ENCODE data around the gene ADH1A. TPM values are rescaled to one million over a fixed set of nuclear protein-coding genes. Genes with fewer than 3 reads are reported as not detected.

The ADH1A gene
- under 1 TPM; 0.16 to 0.17 TPM for total RNA-seq

DNA sequence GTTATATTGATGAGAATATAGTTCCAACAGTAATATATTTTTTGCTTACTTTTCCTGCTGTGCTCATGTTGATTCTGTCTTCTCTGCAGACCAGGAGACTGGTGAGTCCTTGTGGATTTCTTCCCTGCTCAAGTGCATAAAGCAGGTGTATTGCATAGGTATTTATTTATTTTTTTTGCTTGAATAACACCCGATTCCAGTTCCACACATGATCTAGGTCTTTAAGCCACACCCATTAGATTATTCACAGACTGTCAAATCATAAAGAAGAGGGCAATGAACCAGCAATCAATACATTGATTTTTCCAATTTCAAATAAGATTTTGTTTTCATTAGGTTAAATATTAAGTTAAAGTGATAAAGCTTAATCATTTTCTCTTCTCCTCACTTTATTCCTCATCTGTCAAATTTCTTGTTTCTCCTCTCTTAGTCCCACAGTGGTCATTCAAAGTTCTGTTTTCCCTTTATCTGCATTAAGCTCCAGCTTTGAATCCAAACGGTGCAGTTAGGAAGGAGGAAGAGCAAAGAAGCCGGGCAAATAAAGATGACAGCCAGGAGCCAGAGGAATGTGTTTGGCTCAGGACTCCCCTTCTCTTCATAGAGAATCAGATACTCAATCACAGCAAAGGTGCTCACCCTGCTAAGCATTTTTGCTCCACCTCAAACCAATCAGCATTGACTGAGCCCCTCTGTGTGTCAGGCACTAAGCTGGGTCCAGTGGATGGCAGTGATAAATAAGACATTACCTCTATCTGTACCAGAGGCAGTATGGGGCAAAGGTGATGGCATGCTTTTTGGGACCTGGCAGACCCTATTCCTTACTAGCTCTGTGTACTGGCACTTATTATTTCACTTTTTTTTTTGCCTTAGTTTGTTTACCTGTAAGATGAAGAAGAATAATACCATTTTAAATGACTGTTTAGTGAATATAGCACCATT is at the start of gene ADH1A:
TSS of gene ADH1A (minus strand) at position 138 of the 939 bp plus-strand sequence. CDS start at position 67, 71 bp downstream.
- H3K9ac ChIP-seq (ENCODE audit: low read depth in 2 of 2, low read length in 2 of 2) = no peak within 1 kb of the TSS
- no peak within 1 kb of the TSS for H3K27ac ChIP-seq
- no peaks in the 10 kb centered on the region for H3K27me3 ChIP-seq
- H3K36me3 ChIP-seq = no peaks in the 10 kb centered on the region
- DNase-seq = no peak
- intact Hi-C loops (cut with DNase I) = no loop called here
- TF ChIP-seq, protein P1, sequence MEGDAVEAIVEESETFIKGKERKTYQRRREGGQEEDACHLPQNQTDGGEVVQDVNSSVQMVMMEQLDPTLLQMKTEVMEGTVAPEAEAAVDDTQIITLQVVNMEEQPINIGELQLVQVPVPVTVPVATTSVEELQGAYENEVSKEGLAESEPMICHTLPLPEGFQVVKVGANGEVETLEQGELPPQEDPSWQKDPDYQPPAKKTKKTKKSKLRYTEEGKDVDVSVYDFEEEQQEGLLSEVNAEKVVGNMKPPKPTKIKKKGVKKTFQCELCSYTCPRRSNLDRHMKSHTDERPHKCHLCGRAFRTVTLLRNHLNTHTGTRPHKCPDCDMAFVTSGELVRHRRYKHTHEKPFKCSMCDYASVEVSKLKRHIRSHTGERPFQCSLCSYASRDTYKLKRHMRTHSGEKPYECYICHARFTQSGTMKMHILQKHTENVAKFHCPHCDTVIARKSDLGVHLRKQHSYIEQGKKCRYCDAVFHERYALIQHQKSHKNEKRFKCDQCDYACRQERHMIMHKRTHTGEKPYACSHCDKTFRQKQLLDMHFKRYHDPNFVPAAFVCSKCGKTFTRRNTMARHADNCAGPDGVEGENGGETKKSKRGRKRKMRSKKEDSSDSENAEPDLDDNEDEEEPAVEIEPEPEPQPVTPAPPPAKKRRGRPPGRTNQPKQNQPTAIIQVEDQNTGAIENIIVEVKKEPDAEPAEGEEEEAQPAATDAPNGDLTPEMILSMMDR (IDR thresholded peaks at IDR 0.05) = no peak
- H3K9me3 ChIP-seq = no peaks in the 10 kb centered on the region
- H3K4me1 ChIP-seq = no peaks in the 10 kb centered on the region
- H3K4me3 ChIP-seq = no peak within 1 kb of the TSS

DNA sequence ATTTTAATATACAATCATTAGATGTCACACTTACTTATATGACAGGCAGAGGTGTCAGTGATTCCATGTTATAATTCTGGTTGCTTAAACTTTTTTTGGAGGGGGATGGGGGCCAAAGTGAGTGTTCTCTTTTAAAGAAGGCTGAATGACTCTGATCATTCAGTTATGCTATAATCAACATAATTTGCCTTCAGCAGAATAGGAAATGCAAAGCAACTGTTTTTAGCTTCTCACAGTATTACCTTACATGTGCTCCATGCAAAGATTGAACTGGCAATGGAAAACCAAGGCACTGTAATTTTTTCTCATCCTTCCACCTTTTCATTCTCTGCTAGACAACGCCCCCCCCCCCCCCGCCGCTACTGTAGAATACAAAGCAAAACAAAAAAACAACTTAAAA is 48.4 kb upstream of the ADH1A start:
- TF ChIP-seq, protein P1 (IDR thresholded peaks at IDR 0.05) = no peak
- DNase-seq = no peak
- Histone ChIP-seq H3K9ac (ENCODE audit: low read depth in 2 of 2, low read length in 2 of 2) (no peak overlapping the region), H3K4me3 (no peak overlapping the region), H3K27ac (no peak overlapping the region), H3K27me3 (no peaks in the 10 kb centered on the region), H3K9me3 (no peaks in the 10 kb centered on the region), H3K4me1 (no peaks in the 10 kb centered on the region), H3K36me3 (no peaks in the 10 kb centered on the region)
- intact Hi-C loops (cut with DNase I) = no loop called here

DNA sequence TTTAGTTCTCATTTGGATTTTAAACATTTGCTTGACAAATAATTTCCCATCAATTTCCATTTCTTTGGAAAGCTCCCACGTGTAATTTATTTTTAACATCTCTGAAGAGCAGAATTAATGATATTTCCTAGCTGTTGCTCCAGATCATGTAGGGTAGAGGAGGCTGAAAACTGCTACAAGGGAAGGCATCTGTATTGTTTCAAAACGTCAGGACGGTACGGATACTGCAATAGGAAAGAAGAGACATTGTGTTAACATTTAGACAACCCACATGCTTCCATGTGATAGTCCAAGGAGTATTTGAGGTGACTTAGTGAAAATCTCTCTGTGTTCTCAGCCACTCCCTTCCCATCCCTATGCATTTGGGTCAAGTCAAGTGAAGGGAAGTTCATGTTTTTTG is 45.8 kb upstream of the ADH1A start:
- Histone ChIP-seq H3K27ac (no peak overlapping the region), H3K4me1 (no peaks in the 10 kb centered on the region), H3K9ac (ENCODE audit: low read depth in 2 of 2, low read length in 2 of 2) (no peak overlapping the region), H3K4me3 (no peak overlapping the region), H3K9me3 (no peaks in the 10 kb centered on the region), H3K36me3 (no peaks in the 10 kb centered on the region), H3K27me3 (no peaks in the 10 kb centered on the region)
- intact Hi-C loops (cut with DNase I) = no loop called here
- TF ChIP-seq, protein P1 (IDR thresholded peaks at IDR 0.05) = no peak
- no peak for DNase-seq

DNA sequence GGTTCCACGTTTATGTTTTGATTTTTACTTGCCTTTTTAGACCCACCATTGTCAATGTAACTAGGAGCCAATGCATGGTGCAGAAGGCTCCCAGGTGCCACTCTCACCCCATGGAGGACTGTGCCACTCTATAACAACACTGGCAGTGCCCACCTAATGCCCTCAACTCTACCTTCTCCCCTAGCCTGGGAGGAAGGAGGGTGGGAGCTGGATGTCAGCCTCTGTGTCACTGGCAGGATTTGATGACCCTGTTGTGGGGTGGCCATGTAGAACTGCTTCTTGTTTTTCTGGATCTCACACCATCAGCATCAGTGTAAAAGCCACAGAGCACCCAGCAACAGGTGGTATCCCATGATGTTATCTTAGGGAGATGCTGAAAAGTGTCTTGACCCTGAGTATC is 44.1 kb upstream of the ADH1A start:
- Histone ChIP-seq H3K4me3 (no peak overlapping the region), H3K9ac (ENCODE audit: low read depth in 2 of 2, low read length in 2 of 2) (no peak overlapping the region), H3K27me3 (no peaks in the 10 kb centered on the region), H3K36me3 (no peaks in the 10 kb centered on the region), H3K4me1 (no peaks in the 10 kb centered on the region), H3K9me3 (no peaks in the 10 kb centered on the region), H3K27ac (no peak overlapping the region)
- intact Hi-C loops (cut with DNase I) = no loop called here
- no peak for DNase-seq
- TF ChIP-seq, protein P1 (IDR thresholded peaks at IDR 0.05) = no peak

DNA sequence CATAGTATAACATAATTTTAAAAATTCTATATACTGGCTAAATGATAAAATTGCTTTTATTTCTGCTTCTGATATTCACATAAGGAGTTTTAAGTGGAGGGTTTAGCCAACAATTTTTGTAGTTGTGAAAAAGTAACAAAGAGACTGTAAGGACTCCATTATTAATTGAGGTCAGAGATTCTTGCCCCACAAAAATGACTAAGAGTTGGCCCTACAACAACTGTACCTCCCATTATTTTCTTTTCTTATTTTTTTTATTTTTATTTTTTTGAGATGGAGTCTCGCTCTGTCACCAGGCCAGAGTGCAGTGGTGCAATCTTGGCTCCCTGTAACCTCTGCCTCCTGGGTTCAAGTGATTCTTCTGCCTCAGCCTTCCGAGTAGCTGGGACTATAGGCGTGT is 39.9 kb upstream of the ADH1A start:
- H3K4me1 ChIP-seq = no peaks in the 10 kb centered on the region
- intact Hi-C loops (cut with DNase I) = no loop called here
- DNase-seq = no peak

More for the DNA sequence above, 39.9 kb upstream of the ADH1A start:
- Histone ChIP-seq H3K27me3 (no peaks in the 10 kb centered on the region), H3K9ac (ENCODE audit: low read depth in 2 of 2, low read length in 2 of 2) (no peak overlapping the region), H3K27ac (no peak overlapping the region), H3K36me3 (no peaks in the 10 kb centered on the region), H3K9me3 (no peaks in the 10 kb centered on the region), H3K4me3 (no peak overlapping the region)
- TF ChIP-seq, protein P1 (IDR thresholded peaks at IDR 0.05) = no peak

Data from colonic mucosa (tissue), 4 donors.